Esophagus squamous epithelium (tissue), 5 donors: ENCODE results near the gene NSD2. TPM values are rescaled to one million over a fixed set of nuclear protein-coding genes. Genes with fewer than 3 reads are reported as not detected.
A peak's percentile ranks its signal among the peaks of the same experiment; 100 is the strongest.

ENCODE experiments used
- DNase-seq: peaks from one replicate; lab custom pipeline; 2025; lab: John Stamatoyannopoulos, UW
- H3K27ac ChIP-seq, 4 donors: fragments of 200-600 bp; sonication (generic); one replicate each; pipeline ENCODE4 v1.5.1; 2016 to 2019; ENCODE audit warnings: mild to moderate bottlenecking in 1 of 4
- H3K27me3 ChIP-seq, 4 donors: fragments of 200-600 bp; sonication (generic); 1 replicate in 3 of 4; 2 replicates in 1 of 4; pipeline versions ENCODE4 v1.5.1 to v1.6.0; 2017 to 2021; ENCODE audit warnings: antibody characterized with exemption in 1 of 4
- H3K36me3 ChIP-seq, 3 donors: fragments of 200-600 bp; sonication (generic); one replicate each; pipeline ENCODE4 v1.5.1; 2016 to 2019
- H3K4me1 ChIP-seq, 3 donors: fragments of 200-600 bp; sonication (generic); one replicate each; pipeline ENCODE4 v1.5.1; 2017 to 2019
- H3K4me3 ChIP-seq, 4 donors: fragments of 200-600 bp; sonication (generic); 1 replicate in 3 of 4; 2 replicates in 1 of 4; pipeline ENCODE4 v1.5.1; 2016 to 2019; ENCODE audit warnings: mild to moderate bottlenecking in 2 of 4, moderate library complexity in 1 of 4
- H3K9me3 ChIP-seq, 3 donors: fragments of 200-600 bp; sonication (generic); one replicate each; pipeline ENCODE4 v1.5.1; 2016 to 2019
- POLR2A ChIP-seq, 4 donors: fragments of 450-650 bp; IDR thresholded peaks; one replicate each; pipeline ENCODE4 v1.6.1; 2017; ENCODE audit warnings: antibody characterized with exemption in 4 of 4, mild to moderate bottlenecking in 4 of 4, moderate library complexity in 3 of 4
- WGBS, 2 donors: methylation state at CpG; one replicate each; pipeline ENCODE4 v1.1.5; 2018; 5-methylcytosine and 5-hydroxymethylcytosine counted together
- intact Hi-C: fragments of 100-400 bp; cut with DNase I; formaldehyde crosslinking; loops from one replicate; pipeline ENCODE4 v1.15.0; 2022
- total RNA-seq, 4 donors: library from RNA; depleted of rRNA; stranded (reverse); fragments of >200 nt; gene quantifications; one replicate each; pipeline ENCODE4 v1.1.0, GENCODE V29; 2016
- TF ChIP-seq, protein P1 (sequence below), 6 experiments: fragments of 450-650 bp in 4 of 6; fragments of 200-600 bp in 2 of 6; sonication (generic) in 2 of 6; IDR thresholded peaks; one replicate each; pipeline ENCODE4 v1.5.1; 2016 to 2019; ENCODE audit warnings: antibody characterized with exemption in 6 of 6, mild to moderate bottlenecking in 4 of 6, moderate library complexity in 4 of 6
- donor health status: DM: yes; HTN: yes; CAD: no.

NSD2 gene
- total RNA-seq, 4 donors from 2014 or later, result 31.9 to 36.4 (median 34.5) TPM

DNA sequence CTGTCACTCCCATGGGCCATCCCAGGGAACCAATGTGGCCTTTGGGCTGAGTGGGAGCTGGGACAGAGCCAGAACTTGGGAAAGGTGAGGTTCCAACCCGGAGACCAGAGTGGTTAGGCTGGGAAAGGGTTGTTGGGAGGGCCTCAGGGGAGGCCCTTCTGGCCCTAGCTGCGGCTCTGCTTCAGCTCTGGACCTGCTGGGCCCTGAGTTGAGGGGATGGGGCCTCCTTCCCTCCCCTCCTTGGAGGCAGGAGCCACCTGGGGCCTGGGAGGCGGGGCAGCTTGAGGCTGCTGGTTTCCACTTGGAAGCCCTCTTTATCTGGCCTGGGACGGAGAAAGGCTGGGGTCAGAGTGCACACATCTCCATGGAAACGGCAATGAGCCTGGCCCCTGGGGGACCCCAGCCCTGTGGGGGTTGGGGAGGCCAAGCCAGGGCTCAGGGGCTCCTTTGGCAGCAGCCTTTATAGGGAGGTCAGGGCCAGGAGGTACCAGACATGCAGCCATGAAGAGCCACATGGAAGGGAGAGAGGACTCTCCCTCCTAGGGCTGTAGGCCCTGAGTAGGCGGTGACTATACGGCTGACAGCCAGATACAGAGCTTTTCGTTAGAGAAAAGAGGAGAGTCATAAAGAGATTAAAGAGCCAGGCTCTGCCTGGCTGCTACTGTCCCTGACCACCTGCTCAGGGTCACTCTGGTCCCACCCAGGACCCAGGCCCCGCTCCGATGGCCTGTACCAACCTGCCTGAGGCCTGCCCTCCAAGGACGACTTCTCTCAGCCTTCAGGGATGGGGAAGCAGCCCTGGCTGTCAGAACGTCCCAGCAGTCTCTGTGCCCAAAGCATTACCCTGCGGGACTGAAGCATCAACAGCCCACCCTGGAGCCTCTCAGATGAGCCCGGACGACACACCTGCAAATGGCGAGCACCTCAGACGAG is 6.9 kb upstream of the NSD2 start:
- H3K9me3 ChIP-seq, result no peaks in the 10 kb centered on the region
- no peak for DNase-seq
- H3K36me3 ChIP-seq, result no peaks in the 10 kb centered on the region
- peaks cover under 1 to 14% (median 9%) of the 10 kb centered on the region in 3 donors for H3K4me1 ChIP-seq
- H3K27me3 ChIP-seq, result peaks cover 0 to 54% (median 0%) of the 10 kb centered on the region in 4 donors
- H3K4me3 ChIP-seq, result no peak overlapping the region
- intact Hi-C loops, result no loop called here
- TF ChIP-seq, protein P1, sequence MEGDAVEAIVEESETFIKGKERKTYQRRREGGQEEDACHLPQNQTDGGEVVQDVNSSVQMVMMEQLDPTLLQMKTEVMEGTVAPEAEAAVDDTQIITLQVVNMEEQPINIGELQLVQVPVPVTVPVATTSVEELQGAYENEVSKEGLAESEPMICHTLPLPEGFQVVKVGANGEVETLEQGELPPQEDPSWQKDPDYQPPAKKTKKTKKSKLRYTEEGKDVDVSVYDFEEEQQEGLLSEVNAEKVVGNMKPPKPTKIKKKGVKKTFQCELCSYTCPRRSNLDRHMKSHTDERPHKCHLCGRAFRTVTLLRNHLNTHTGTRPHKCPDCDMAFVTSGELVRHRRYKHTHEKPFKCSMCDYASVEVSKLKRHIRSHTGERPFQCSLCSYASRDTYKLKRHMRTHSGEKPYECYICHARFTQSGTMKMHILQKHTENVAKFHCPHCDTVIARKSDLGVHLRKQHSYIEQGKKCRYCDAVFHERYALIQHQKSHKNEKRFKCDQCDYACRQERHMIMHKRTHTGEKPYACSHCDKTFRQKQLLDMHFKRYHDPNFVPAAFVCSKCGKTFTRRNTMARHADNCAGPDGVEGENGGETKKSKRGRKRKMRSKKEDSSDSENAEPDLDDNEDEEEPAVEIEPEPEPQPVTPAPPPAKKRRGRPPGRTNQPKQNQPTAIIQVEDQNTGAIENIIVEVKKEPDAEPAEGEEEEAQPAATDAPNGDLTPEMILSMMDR (IDR thresholded peaks at IDR 0.05), result no peak
- no peak for TF ChIP-seq POLR2A (IDR thresholded peaks at IDR 0.05)
- WGBS, 2 donors, result 79 to 86% methylated on average over 8 to 10 of the region's 17 CpGs
- H3K27ac ChIP-seq, result no peak overlapping the region

DNA sequence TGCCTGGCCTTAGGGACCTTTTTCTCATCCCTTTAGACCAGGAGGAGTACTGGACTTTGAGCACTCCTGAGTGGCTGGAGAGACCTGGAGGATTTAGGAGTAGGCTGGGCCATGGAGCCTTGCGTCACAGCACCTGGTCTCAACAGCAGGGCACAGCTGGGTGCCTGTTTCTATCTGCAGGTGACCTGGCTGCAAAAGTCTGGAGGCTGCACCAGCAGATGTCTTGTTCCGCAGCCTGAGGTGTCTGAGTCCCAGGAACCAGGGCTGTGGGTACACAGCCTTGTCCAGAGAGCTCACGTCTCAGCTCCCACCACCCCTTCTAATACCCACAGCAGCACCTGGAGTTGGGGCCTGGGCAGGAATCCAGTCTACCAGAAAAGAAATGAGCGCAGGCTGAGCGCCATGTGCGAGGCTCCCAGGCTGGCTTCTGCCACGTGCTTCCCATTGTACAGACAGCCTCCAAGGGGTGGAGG is 5.0 kb upstream of the NSD2 start:
- peaks cover 0 to 54% (median 0%) of the 10 kb centered on the region in 4 donors for H3K27me3 ChIP-seq
- 80% methylated on average over 1 of the region's 7 CpGs; no CpG with 5 or more reads in 1 of the 2 donors for WGBS, 2 donors
- TF ChIP-seq POLR2A (IDR thresholded peaks at IDR 0.05), result no peak
- TF ChIP-seq, protein P1 (IDR thresholded peaks at IDR 0.05), result no peak

DNA sequence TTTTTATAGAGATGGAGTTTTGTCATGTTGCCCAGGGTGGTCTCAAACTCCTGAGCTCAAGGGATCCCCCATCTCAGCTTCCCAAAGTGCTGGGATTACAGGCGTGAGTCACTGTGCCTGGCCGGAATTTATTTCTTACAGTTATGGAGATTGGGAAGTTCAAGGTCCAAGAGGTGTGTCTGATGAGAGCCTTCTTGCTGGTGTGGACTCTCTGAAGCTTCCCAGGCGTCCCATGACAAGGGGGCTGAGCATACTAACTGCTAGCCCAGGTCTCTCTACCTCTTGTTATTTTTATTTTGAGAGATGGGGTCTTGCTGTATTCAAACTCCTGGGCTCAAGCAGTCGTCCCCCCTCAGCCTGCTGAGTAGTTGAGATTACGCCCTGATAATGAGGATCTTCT is 2.9 kb upstream of the NSD2 start:
- H3K9me3 ChIP-seq, result no peaks in the 10 kb centered on the region
- H3K36me3 ChIP-seq, result no peaks in the 10 kb centered on the region
- peaks cover 10 to 28% (median 18%) of the 10 kb centered on the region in 3 donors for H3K4me1 ChIP-seq
- peaks cover 0 to 38% (median 0%) of the 10 kb centered on the region in 4 donors for H3K27me3 ChIP-seq
- intact Hi-C loops, result no loop called here
- no peak overlapping the region for H3K27ac ChIP-seq
- no peak overlapping the region for H3K4me3 ChIP-seq
- no peak for DNase-seq
- TF ChIP-seq, protein P1 (IDR thresholded peaks at IDR 0.05), result no peak
- TF ChIP-seq POLR2A (IDR thresholded peaks at IDR 0.05), result no peak
- WGBS, 2 donors, result 71 to 92% methylated on average over 2 to 4 of the region's 5 CpGs

More for the DNA sequence above, 5.0 kb upstream of the NSD2 start:
- H3K36me3 ChIP-seq, result no peaks in the 10 kb centered on the region
- H3K27ac ChIP-seq, result no peak overlapping the region
- no peak overlapping the region for H3K4me3 ChIP-seq
- DNase-seq, result no peak
- H3K4me1 ChIP-seq, result peaks cover 10 to 23% (median 17%) of the 10 kb centered on the region in 3 donors
- intact Hi-C loops, result no loop called here
- H3K9me3 ChIP-seq, result no peaks in the 10 kb centered on the region

DNA sequence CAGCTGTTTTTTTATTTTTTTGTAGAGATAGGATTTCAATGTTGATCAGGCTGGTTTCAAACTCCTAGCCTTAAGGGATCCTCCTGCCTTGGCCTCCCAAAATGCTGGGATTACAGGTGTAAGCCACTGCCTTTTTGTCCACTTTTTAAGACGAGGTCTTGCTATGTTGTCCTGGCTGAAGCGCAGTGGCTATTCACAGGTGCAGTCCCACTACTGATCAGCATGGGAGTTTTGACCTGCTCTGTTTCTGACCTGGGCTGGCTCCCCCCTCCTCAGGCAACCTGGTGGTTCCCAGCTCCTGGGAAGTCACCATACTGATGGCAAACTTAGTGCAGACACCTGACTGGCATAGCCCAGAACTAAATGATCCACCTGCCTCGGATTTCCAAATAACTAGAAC is 2.3 kb upstream of the NSD2 start:
- Histone ChIP-seq H3K4me1 (peaks cover 10 to 33% (median 19%) of the 10 kb centered on the region in 3 donors), H3K27me3 (peaks cover 0 to 32% (median 0%) of the 10 kb centered on the region in 4 donors), H3K9me3 (no peaks in the 10 kb centered on the region), H3K4me3 (no peak overlapping the region), H3K27ac (no peak overlapping the region), H3K36me3 (no peaks in the 10 kb centered on the region)
- no peak for TF ChIP-seq POLR2A (IDR thresholded peaks at IDR 0.05)
- intact Hi-C loops, result no loop called here
- 70 to 100% methylated on average over 3 of the region's 3 CpGs for WGBS, 2 donors
- no peak for DNase-seq

DNA sequence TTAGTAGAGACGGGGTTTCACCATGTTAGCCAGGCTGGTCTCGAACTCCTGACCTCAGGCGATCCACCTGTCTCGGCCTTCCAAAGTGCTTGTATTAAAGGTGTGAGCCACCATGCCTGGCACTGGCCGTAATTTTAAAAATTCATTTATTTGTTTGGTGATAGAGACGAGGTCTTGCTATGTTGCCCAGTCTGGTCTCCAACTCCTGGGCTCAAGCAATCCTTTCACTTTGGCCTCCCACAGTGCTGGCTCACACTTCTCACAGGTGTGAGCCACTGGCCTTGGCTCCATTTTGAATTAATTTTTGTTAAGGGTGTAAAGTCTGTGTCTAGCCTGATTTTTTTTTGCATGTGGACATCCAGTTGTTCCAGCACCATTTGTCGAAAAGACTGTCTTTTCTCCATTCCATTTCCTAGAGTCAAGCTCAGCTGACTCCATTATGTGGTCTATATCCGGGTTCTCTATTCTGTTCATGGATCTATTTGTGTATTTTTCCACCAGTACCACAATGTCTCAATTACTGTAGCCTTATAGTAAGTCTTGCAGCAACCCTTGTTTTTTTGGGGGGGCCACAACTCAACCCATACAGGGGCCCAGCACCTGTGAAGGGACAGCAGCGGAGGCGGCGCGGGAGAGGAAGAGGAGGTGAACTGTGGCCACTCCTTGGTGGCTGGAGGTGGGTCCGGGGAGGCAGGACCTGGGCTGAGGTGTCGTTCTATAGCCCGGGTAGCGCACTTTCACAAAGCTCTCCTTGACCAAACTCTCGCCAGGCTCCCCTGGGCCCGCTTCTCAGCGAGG is 1.5 kb upstream of the NSD2 start:
- Histone ChIP-seq H3K27ac (peak overlapping the region; percentile 98 to 100 (median 100)), H3K9me3 (no peaks in the 10 kb centered on the region), H3K4me3 (peak overlapping the region; percentile 81 to 99 (median 96)), H3K4me1 (peaks cover 10 to 41% (median 19%) of the 10 kb centered on the region in 3 donors), H3K36me3 (no peaks in the 10 kb centered on the region), H3K27me3 (peaks cover 0 to 24% (median 0%) of the 10 kb centered on the region in 4 donors)
- DNase-seq, result no peak
- intact Hi-C loops, result no loop called here
- 45 to 73% methylated on average over 8 to 14 of the region's 19 CpGs for WGBS, 2 donors
- TF ChIP-seq, protein P1 (IDR thresholded peaks at IDR 0.05), result no peak
- TF ChIP-seq POLR2A (IDR thresholded peaks at IDR 0.05), result no peak
